Mucosa of rectum (tissue), 2 donors: ENCODE measurements around the gene UNC5B.

Experiments
- H3K27ac ChIP-seq, 2 donors: one replicate each; pipeline ENCODE4 v1.7.0; 2013; ENCODE audit warnings: inconsistent platforms in 2 of 2, low read depth in 2 of 2, low read length in 2 of 2
- H3K27me3 ChIP-seq, 2 donors: one replicate each; pipeline ENCODE4 v1.7.0; 2013; ENCODE audit warnings: low read length in 2 of 2; ENCODE audit not compliant: control insufficient read depth in 2 of 2, insufficient read depth in 2 of 2
- H3K36me3 ChIP-seq, 2 donors: one replicate each; pipeline ENCODE4 v1.7.0; 2013; ENCODE audit warnings: low read length in 2 of 2; ENCODE audit not compliant: control insufficient read depth in 2 of 2, insufficient read depth in 2 of 2
- H3K4me1 ChIP-seq, 2 donors: one replicate each; pipeline ENCODE4 v1.7.0; 2013; ENCODE audit warnings: low read length in 2 of 2, mild to moderate bottlenecking in 1 of 2; ENCODE audit not compliant: control insufficient read depth in 2 of 2, insufficient read depth in 2 of 2
- H3K4me3 ChIP-seq, 2 donors: one replicate each; pipeline ENCODE4 v1.7.0; 2013; ENCODE audit warnings: low read length in 2 of 2
- H3K9ac ChIP-seq, 2 donors: one replicate each; pipeline ENCODE4 v1.7.0; 2013; ENCODE audit warnings: low read length in 2 of 2, low read depth in 1 of 2, mild to moderate bottlenecking in 1 of 2
- H3K9me3 ChIP-seq, 2 donors: one replicate each; pipeline ENCODE4 v1.7.0; 2013; ENCODE audit warnings: low read length in 2 of 2; ENCODE audit not compliant: control insufficient read depth in 2 of 2
- donor health status: healthy.
- donor health status: Normal muscosa, but diverticular disease.

The UNC5B gene

DNA sequence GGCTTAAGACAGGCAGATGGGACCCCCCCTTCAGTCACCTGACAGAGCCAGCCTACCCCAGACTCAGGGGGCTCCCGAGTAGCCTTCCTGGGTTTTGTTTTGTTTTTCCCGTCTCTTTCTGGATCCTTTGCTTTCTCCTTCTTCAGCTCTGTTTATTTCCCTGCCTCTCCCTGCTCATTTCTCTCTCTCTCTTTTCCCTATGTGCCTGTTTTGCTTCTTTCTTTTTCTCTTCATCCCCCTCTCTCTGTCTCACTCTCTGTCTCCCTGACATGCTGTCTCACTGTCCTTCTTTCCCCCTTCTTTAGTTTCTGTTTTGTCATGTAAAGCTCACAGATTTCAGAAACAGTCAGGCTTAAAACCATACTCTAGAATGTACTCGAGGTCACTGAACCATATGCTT is 68.5 kb downstream of the UNC5B start:
- H3K4me3 ChIP-seq, result no peak overlapping the region
- no peaks in the 10 kb centered on the region for H3K27me3 ChIP-seq
- H3K36me3 ChIP-seq, result peaks cover 6 to 7% of the 10 kb centered on the region in 2 donors
- peaks cover 0 to 3% of the 10 kb centered on the region in 2 donors for H3K4me1 ChIP-seq
- H3K9me3 ChIP-seq, result no peaks in the 10 kb centered on the region
- no peak overlapping the region for H3K27ac ChIP-seq
- no peak overlapping the region for H3K9ac ChIP-seq

DNA sequence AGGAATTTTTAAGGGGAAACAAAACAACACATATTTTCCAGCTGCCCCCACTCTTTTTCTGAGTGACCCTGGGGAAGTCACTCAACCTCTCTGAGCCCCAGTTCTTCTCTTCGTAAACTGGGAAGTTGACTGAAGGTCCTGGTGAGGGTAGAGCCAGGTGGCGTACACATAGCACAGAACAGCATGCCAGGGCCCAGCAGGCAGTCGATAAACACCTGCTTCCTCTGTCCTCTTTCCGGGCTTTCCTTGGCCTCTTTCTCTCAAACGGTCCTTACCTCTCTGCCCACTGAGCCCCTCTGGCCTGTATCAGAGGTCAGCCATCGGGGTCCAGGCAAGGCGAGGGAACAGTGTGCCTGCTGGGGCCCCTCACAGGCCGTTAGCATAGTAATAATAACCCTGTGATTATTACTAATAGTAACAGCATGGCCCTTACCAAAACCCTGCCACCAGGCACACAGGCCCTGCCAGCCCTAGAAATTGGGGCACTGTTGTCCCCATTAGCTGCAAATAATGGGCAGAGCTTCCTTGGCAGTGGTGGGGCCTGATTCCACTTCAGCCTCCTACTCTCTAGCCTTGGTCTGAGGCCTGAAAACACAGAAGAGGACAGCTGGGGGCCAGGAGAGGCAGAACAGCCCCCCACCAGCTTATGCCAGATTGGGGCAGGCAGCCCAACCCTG is 69.4 kb downstream of the UNC5B start:
- no peaks in the 10 kb centered on the region for H3K9me3 ChIP-seq
- H3K27me3 ChIP-seq, result no peaks in the 10 kb centered on the region
- no peak overlapping the region for H3K9ac ChIP-seq
- H3K27ac ChIP-seq, result no peak overlapping the region
- H3K36me3 ChIP-seq, result peaks cover 6 to 12% of the 10 kb centered on the region in 2 donors
- H3K4me3 ChIP-seq, result no peak overlapping the region
- H3K4me1 ChIP-seq, result peaks cover 0 to 3% of the 10 kb centered on the region in 2 donors

DNA sequence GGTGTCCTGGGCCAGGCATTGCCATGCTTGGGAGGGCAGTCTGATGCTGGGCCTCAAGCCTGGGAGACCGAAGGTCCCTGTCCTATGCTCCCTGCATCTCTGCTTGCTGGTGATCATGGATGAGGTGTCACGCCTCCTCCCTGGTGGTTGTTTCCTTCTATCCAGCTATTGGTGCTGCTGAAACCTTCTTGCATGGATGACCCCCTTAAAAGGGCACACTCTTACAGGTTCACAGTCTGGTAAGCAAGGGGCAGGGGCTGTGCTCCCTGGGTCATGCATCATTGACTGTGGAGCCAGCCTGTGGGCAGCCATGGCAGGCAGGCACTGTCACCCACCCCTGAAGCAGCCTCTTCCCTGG is 69.9 kb downstream of the UNC5B start:
- H3K4me1 ChIP-seq, result peaks cover 0 to 3% of the 10 kb centered on the region in 2 donors
- H3K27ac ChIP-seq, result no peak overlapping the region
- H3K27me3 ChIP-seq, result no peaks in the 10 kb centered on the region
- no peak overlapping the region for H3K9ac ChIP-seq
- H3K36me3 ChIP-seq, result peaks cover 6 to 16% of the 10 kb centered on the region in 2 donors
- H3K4me3 ChIP-seq, result no peak overlapping the region
- H3K9me3 ChIP-seq, result no peaks in the 10 kb centered on the region

DNA sequence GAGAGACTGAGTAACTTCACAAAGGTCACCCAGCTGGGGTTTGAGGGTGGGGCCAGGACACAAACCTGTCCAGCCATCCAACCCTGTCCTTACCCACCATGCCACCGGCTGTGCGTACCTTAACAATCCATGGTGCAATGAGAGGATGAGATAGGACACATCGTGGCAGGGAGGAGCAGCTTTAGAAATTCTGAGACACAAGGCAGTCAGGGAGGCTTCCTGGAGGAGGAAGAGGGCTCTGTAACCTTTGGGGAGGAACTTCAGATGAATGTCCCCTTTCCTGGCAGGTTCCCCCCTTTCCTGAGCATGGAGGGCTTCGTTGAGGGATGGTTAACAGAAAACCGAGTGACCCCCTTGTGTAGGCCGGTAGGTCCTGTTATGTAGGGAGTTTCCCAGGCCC is 71.0 kb downstream of the UNC5B start:
- no peak overlapping the region for H3K27ac ChIP-seq
- no peak overlapping the region for H3K9ac ChIP-seq
- peaks cover 14 to 18% of the 10 kb centered on the region in 2 donors for H3K36me3 ChIP-seq
- H3K4me1 ChIP-seq, result peaks cover 0 to 3% of the 10 kb centered on the region in 2 donors
- H3K27me3 ChIP-seq, result no peaks in the 10 kb centered on the region
- H3K4me3 ChIP-seq, result no peak overlapping the region
- no peaks in the 10 kb centered on the region for H3K9me3 ChIP-seq

DNA sequence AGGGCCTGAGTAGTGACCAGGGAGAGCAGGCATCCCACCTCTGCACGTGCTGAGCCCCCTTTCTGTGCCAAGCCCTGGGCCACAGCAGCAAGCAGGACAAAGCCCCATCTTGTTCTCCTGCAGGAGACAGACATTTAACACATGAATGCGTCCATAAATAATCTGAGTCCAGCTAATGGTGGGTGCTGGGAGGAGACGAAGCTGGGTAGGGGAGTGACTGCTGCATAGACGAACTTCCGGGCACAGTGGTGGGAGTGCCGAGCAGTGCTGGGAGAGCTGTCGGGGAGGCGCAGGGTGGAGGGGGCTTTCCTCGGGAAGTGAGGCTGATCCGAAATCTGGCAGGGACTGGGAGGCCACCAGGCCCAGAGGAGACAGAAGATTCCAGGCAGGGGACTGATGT is 71.5 kb downstream of the UNC5B start:
- Histone ChIP-seq H3K36me3 (peaks cover 14 to 18% of the 10 kb centered on the region in 2 donors), H3K4me1 (peaks cover 0 to 3% of the 10 kb centered on the region in 2 donors), H3K27me3 (no peaks in the 10 kb centered on the region), H3K27ac (no peak overlapping the region), H3K9ac (no peak overlapping the region), H3K9me3 (no peaks in the 10 kb centered on the region), H3K4me3 (no peak overlapping the region)

DNA sequence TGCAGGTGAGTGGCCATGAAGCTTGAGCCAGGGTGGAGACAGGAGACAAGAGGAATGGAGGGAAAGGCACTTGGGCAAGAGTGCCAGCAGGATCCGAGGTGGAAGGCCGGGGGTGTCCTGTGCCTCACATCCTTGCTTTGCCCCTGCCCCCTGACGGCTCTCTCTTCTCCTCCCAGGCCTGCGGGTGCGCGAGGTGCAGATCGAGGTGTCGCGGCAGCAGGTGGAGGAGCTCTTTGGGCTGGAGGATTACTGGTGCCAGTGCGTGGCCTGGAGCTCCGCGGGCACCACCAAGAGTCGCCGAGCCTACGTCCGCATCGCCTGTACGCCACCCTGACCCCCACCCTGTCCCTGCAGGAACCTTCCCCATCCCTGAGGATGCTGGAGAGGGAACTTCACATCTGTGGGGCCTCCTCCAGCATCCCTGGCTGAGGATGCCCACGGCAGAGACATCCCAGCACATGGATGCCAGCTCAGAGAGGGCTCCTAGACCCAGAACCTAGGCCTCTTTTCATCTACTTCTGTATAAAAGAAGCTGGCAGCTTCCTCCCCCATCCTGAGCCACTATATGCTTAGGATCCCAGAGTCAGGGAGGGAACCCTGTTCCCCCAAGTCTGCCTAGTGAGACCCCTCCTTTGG is 72.3 kb downstream of the UNC5B start:
- Histone ChIP-seq H3K4me1 (peaks cover 0 to 3% of the 10 kb centered on the region in 2 donors), H3K36me3 (peaks cover 14 to 18% of the 10 kb centered on the region in 2 donors), H3K9ac (no peak overlapping the region), H3K27ac (no peak overlapping the region), H3K27me3 (no peaks in the 10 kb centered on the region), H3K9me3 (no peaks in the 10 kb centered on the region), H3K4me3 (no peak overlapping the region)

DNA sequence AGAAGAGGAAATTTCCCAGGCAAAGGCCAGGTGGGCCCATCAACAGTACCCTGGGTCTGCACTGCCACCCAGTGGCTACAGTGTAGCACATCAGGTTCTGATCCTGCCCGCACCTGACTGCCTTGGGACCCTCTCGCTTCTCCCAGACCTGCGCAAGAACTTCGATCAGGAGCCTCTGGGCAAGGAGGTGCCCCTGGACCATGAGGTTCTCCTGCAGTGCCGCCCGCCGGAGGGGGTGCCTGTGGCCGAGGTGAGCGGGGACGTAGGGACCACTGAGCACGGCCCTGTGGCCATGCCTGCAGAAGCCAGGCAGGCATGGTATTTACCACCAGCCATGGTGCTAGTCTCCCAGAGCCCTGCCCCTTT is 72.8 kb downstream of the UNC5B start:
- peaks cover 0 to under 1% of the 10 kb centered on the region in 2 donors for H3K4me1 ChIP-seq
- H3K9me3 ChIP-seq, result no peaks in the 10 kb centered on the region
- H3K4me3 ChIP-seq, result no peak overlapping the region
- no peak overlapping the region for H3K9ac ChIP-seq
- no peaks in the 10 kb centered on the region for H3K27me3 ChIP-seq
- no peak overlapping the region for H3K27ac ChIP-seq
- peaks cover 12 to 20% of the 10 kb centered on the region in 2 donors for H3K36me3 ChIP-seq

DNA sequence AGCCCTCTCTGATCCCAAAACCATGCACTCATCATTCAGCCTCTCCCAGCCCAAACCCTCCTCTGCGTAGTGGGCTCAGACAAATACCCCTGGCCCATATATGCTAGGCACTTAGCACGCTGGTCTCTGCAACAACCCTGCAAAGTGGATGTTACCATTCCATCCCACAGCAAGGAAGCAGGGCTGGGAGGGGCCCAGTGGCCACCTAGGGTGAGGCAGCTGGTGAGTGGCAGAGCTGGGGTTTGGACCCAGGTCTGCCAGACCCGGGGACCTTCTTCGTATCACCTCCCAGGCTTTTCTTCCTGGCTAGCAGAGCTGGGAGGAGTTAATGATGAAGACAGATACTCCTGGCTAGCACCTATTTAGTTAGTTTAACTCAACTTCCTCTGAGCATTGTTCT is 73.6 kb downstream of the UNC5B start:
- Histone ChIP-seq H3K9me3 (no peaks in the 10 kb centered on the region), H3K9ac (no peak overlapping the region), H3K27me3 (no peaks in the 10 kb centered on the region), H3K4me1 (no peaks in the 10 kb centered on the region), H3K27ac (no peak overlapping the region), H3K4me3 (no peak overlapping the region), H3K36me3 (peaks cover 14 to 21% of the 10 kb centered on the region in 2 donors)

DNA sequence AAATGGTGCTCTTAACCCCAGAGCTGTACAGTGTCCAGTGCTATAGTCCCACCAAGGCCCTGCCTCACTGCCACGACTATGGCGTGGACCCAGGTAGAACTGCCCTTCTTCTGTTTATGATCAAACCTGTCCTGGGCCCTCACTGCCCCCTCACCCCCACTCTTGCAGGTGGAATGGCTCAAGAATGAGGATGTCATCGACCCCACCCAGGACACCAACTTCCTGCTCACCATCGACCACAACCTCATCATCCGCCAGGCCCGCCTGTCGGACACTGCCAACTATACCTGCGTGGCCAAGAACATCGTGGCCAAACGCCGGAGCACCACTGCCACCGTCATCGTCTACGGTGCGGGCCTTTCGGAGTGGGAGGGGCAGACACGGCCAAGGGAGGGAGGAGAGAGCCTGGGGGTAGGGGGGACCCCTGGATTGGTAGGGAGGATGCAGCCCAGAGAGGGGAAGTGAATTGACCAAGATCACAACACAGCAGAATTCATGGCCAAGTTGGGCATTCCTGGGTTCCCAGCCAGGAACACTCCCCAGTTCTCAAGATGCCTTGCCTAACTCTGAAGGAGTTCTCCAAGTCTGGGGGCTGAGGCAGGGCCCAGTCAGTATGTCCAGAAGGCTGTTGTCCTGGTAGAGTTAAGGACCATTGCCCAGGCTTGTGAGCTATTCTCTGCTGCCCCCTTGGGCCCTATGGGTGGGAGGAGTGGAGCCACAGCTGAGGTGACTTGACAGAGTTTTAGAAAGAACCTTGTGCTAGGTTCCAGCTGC is 74.3 kb downstream of the UNC5B start:
- Histone ChIP-seq H3K36me3 (peaks cover 21 to 23% of the 10 kb centered on the region in 2 donors), H3K9me3 (no peaks in the 10 kb centered on the region), H3K9ac (no peak overlapping the region)

DNA sequence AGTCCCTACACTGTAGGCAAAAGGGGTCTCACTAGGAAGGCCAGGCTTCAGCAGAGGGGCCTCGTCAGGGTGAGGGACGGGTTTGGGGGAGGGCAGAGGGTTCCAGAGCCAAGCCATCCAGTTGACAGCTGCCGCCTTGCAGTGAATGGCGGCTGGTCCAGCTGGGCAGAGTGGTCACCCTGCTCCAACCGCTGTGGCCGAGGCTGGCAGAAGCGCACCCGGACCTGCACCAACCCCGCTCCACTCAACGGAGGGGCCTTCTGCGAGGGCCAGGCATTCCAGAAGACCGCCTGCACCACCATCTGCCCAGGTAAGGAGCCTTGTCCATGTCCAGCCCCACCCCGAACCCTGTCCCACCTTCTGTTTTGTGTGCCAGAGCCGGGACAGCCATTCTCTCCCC is 75.1 kb downstream of the UNC5B start:
- Histone ChIP-seq H3K4me3 (no peak overlapping the region), H3K9me3 (no peaks in the 10 kb centered on the region), H3K36me3 (peaks cover 20 to 27% of the 10 kb centered on the region in 2 donors)

More for the DNA sequence above, 74.3 kb downstream of the UNC5B start:
- no peak overlapping the region for H3K27ac ChIP-seq
- no peaks in the 10 kb centered on the region for H3K27me3 ChIP-seq
- H3K4me1 ChIP-seq, result no peaks in the 10 kb centered on the region
- H3K4me3 ChIP-seq, result no peak overlapping the region

More for the DNA sequence above, 75.1 kb downstream of the UNC5B start:
- H3K27me3 ChIP-seq, result no peaks in the 10 kb centered on the region
- H3K27ac ChIP-seq, result no peak overlapping the region
- no peaks in the 10 kb centered on the region for H3K4me1 ChIP-seq
- H3K9ac ChIP-seq, result no peak overlapping the region
